ENCODE results near the gene LARGE1. TPM values are rescaled to one million over a fixed set of nuclear protein-coding genes. Genes with fewer than 3 reads are reported as not detected.

LARGE1 gene
- total and polyA plus RNA-seq, 7 donors, result 14.9 to 91.6 (median 46.1) TPM

- no peaks in the 10 kb centered on the region for H3K4me1 ChIP-seq
- H3K27ac ChIP-seq, result no peak overlapping the region
- no peaks in the 10 kb centered on the region for H3K27me3 ChIP-seq (ENCODE audit: insufficient read depth in 3 of 3, low read length in 2 of 3)
- no peaks in the 10 kb centered on the region for H3K9me3 ChIP-seq
- DNase-seq (no peak), ATAC-seq (peak in 3 of 4 donors; percentile 33 to 65 (median 33))
- H3K36me3 ChIP-seq (ENCODE audit: insufficient read depth in 1 of 2, low read depth in 1 of 2), result peaks cover 0 to 7% of the 10 kb centered on the region in 2 donors
- WGBS, 3 donors, result 87 to 97% (median 97%) methylated on average over 7 of the region's 7 CpGs
- no peak overlapping the region for H3K4me3 ChIP-seq
- TF ChIP-seq CTCF (IDR thresholded peaks at IDR 0.05), result no peak
- intact Hi-C loops (cut with DNase I), result no loop called here
These were observed 313.8 kb downstream of the LARGE1 start for GRCh38 chr22:33606504-33606903.

- Histone ChIP-seq H3K36me3 (ENCODE audit: insufficient read depth in 1 of 2, low read depth in 1 of 2) (peaks cover 0 to 7% of the 10 kb centered on the region in 2 donors), H3K27ac (no peak overlapping the region), H3K9me3 (no peaks in the 10 kb centered on the region), H3K27me3 (ENCODE audit: insufficient read depth in 3 of 3, low read length in 2 of 3) (no peaks in the 10 kb centered on the region), H3K4me3 (no peak overlapping the region), H3K4me1 (no peaks in the 10 kb centered on the region)
- ATAC-seq, result peak in 3 of 4 donors; percentile 69 to 82 (median 69)
- TF ChIP-seq CTCF (IDR thresholded peaks at IDR 0.05), result no peak
- intact Hi-C loops (cut with DNase I), result no loop called here
- WGBS, 3 donors, result 55 to 77% (median 65%) methylated on average over 11 of the region's 11 CpGs
- DNase-seq, result no peak
These were observed 314.6 kb downstream of the LARGE1 start for GRCh38 chr22:33605666-33606065.

DNA sequence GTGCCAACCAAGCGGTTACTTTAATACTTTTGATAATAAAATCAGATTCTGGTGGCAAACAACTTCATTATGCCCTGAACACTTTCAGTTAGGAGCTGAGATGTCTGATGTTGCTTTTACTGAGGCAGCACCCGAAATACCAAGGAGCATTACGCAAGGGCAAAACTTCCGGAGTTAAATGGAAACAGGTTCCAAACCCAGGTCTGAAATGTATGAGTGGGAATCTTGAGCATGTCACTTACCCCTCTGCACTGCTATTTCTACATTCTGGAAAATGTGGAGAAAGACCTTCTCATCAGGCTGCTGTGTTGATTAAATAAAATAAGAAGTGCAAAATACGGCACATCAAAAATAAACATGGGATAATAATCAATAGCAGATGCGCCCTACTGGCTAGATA lies 315.1 kb downstream of the LARGE1 start:
- no peak overlapping the region for H3K4me3 ChIP-seq
- intact Hi-C loops (cut with DNase I), result no loop called here
- no peaks in the 10 kb centered on the region for H3K4me1 ChIP-seq
- peaks cover 0 to 7% of the 10 kb centered on the region in 2 donors for H3K36me3 ChIP-seq (ENCODE audit: insufficient read depth in 1 of 2, low read depth in 1 of 2)
- TF ChIP-seq CTCF (IDR thresholded peaks at IDR 0.05), result no peak
- DNase-seq, result no peak
- 92 to 96% (median 93%) methylated on average over 6 of the region's 6 CpGs for WGBS, 3 donors
- no peak for ATAC-seq
- no peaks in the 10 kb centered on the region for H3K27me3 ChIP-seq (ENCODE audit: insufficient read depth in 3 of 3, low read length in 2 of 3)
- H3K9me3 ChIP-seq, result no peaks in the 10 kb centered on the region
- no peak overlapping the region for H3K27ac ChIP-seq

- no peak overlapping the region for H3K27ac ChIP-seq
- TF ChIP-seq CTCF (IDR thresholded peaks at IDR 0.05), result no peak
- H3K4me3 ChIP-seq, result no peak overlapping the region
- ATAC-seq (no peak), DNase-seq (no peak)
- WGBS, 3 donors, result 97 to 100% (median 98%) methylated on average over 2 of the region's 2 CpGs
- intact Hi-C loops (cut with DNase I), result no loop called here
- no peaks in the 10 kb centered on the region for H3K4me1 ChIP-seq
- no peaks in the 10 kb centered on the region for H3K27me3 ChIP-seq (ENCODE audit: insufficient read depth in 3 of 3, low read length in 2 of 3)
- peaks cover 0 to 7% of the 10 kb centered on the region in 2 donors for H3K36me3 ChIP-seq (ENCODE audit: insufficient read depth in 1 of 2, low read depth in 1 of 2)
- H3K9me3 ChIP-seq, result no peaks in the 10 kb centered on the region
These were observed 319.2 kb downstream of the LARGE1 start for GRCh38 chr22:33601062-33601461.

- DNase-seq, result no peak
- WGBS, 3 donors, result 97% methylated on average over 12 of the region's 12 CpGs
- Histone ChIP-seq H3K4me3 (no peak overlapping the region), H3K36me3 (ENCODE audit: insufficient read depth in 1 of 2, low read depth in 1 of 2) (peaks cover 0 to 7% of the 10 kb centered on the region in 2 donors), H3K27me3 (ENCODE audit: insufficient read depth in 3 of 3, low read length in 2 of 3) (no peaks in the 10 kb centered on the region), H3K27ac (no peak overlapping the region), H3K4me1 (no peaks in the 10 kb centered on the region), H3K9me3 (no peaks in the 10 kb centered on the region)
- ATAC-seq, result no peak
- intact Hi-C loops (cut with DNase I), result no loop called here
- no peak for TF ChIP-seq CTCF (IDR thresholded peaks at IDR 0.05)
These were observed 319.7 kb downstream of the LARGE1 start for GRCh38 chr22:33600595-33600994.
